Stomach (tissue), 4 donors: ENCODE results near the gene RASAL2.

ENCODE experiments used
- CTCF ChIP-seq, 7 experiments: fragments of 450-650 bp in 4 of 7; fragments of 200-600 bp in 3 of 7; sonication (generic) in 3 of 7; IDR thresholded peaks; one replicate each; pipeline ENCODE4 v1.5.1; 2016 to 2019; ENCODE audit warnings: antibody characterized with exemption in 7 of 7, control low read depth in 2 of 7, mild to moderate bottlenecking in 1 of 7
- POLR2AphosphoS5 ChIP-seq, 3 donors: sonication (generic); formaldehyde crosslinking; IDR thresholded peaks; one replicate each; pipeline ENCODE4 v1.6.1; 2016; ENCODE audit warnings: antibody characterized with exemption in 3 of 3

GRCh38 chr1:178483251-178483957, 389.5 kb downstream of the RASAL2 start:
- TF ChIP-seq CTCF (IDR thresholded peaks at IDR 0.05) (no peak), POLR2AphosphoS5 (IDR thresholded peaks at IDR 0.05) (no peak)
